Colonic mucosa (tissue), 4 donors: ENCODE results near the gene PRPF6. TPM values are rescaled to one million over a fixed set of nuclear protein-coding genes. Genes with fewer than 3 reads are reported as not detected.

Source experiments
- DNase-seq: peaks from one replicate; pipeline ENCODE4 v3.0.0-alpha.2; 2020
- H3K27ac ChIP-seq: fragments of 200-600 bp; one replicate; pipeline ENCODE4 v1.8.0; 2021
- H3K27me3 ChIP-seq: fragments of 200-600 bp; one replicate; pipeline ENCODE4 v1.8.0; 2021
- H3K36me3 ChIP-seq: fragments of 200-600 bp; one replicate; pipeline ENCODE4 v1.8.0; 2021
- H3K4me1 ChIP-seq: fragments of 200-600 bp; one replicate; pipeline ENCODE4 v1.8.0; 2021; ENCODE audit warnings: mild to moderate bottlenecking
- H3K4me3 ChIP-seq: fragments of 200-600 bp; one replicate; pipeline ENCODE4 v1.8.0; 2021
- H3K9ac ChIP-seq, 2 donors: one replicate each; pipeline ENCODE4 v1.7.0; 2013; ENCODE audit warnings: control low read depth in 2 of 2, low read depth in 2 of 2, low read length in 2 of 2
- H3K9me3 ChIP-seq: fragments of 200-600 bp; one replicate; pipeline ENCODE4 v1.8.0; 2021
- CTCF ChIP-seq: fragments of 200-600 bp; IDR thresholded peaks from one replicate; pipeline ENCODE4 v1.8.0; 2022; ENCODE audit warnings: antibody characterized with exemption, mild to moderate bottlenecking
- intact Hi-C: fragments of 100-400 bp; cut with DNase I; formaldehyde crosslinking; loops from one replicate; pipeline ENCODE4 v1.14.1; 2022
- total RNA-seq, 2 donors: library from RNA; stranded (reverse); fragmentation: NEBNext Ultra II Directional in 1 of 2; extraction: Animal tissue kit (Norgen Biotek cat#: 25700) in 1 of 2; gene quantifications; one replicate each; pipeline ENCODE4 v1.2.1, GENCODE V29; 2021
- donor health status: healthy.
- donor health status: DM: no; HTN: no; CAD: no.
- donor health status: DM: no; HTN: no; CAD: no.

Gene PRPF6
- total RNA-seq, 2 donors from 2014 or later = 53.0 to 68.6 TPM

- DNase-seq = no peak
- intact Hi-C loops = no loop called here
- Histone ChIP-seq H3K4me3 (no peak overlapping the region), H3K9ac (no peak overlapping the region), H3K27ac (no peak overlapping the region), H3K9me3 (no peaks in the 10 kb centered on the region), H3K27me3 (no peaks in the 10 kb centered on the region), H3K36me3 (no peaks in the 10 kb centered on the region), H3K4me1 (peaks cover 5% of the 10 kb centered on the region)
- no peak for TF ChIP-seq CTCF
Observed at GRCh38 chr20:64065974-64066343, 85.0 kb downstream of the PRPF6 start.

GRCh38 chr20:64067005-64067632 lies 86.2 kb downstream of the PRPF6 start:
- peaks cover 5% of the 10 kb centered on the region for H3K4me1 ChIP-seq
- H3K27ac ChIP-seq = no peak overlapping the region
- H3K9ac ChIP-seq = no peak overlapping the region
- H3K27me3 ChIP-seq = no peaks in the 10 kb centered on the region
- H3K9me3 ChIP-seq = no peaks in the 10 kb centered on the region
- TF ChIP-seq CTCF = no peak
- no peak overlapping the region for H3K4me3 ChIP-seq
- intact Hi-C loops = no loop called here
- H3K36me3 ChIP-seq = no peaks in the 10 kb centered on the region
- no peak for DNase-seq

GRCh38 chr20:64067733-64068307 lies 86.9 kb downstream of the PRPF6 start:
- H3K9me3 ChIP-seq = no peaks in the 10 kb centered on the region
- H3K4me1 ChIP-seq = no peaks in the 10 kb centered on the region
- H3K27ac ChIP-seq = no peak overlapping the region
- no peak overlapping the region for H3K9ac ChIP-seq
- H3K4me3 ChIP-seq = no peak overlapping the region
- H3K36me3 ChIP-seq = no peaks in the 10 kb centered on the region
- no peak for DNase-seq
- intact Hi-C loops = no loop called here
- H3K27me3 ChIP-seq = no peaks in the 10 kb centered on the region
- no peak for TF ChIP-seq CTCF

- Histone ChIP-seq H3K9me3 (no peaks in the 10 kb centered on the region), H3K27ac (no peak overlapping the region), H3K9ac (no peak overlapping the region), H3K27me3 (no peaks in the 10 kb centered on the region), H3K4me3 (no peak overlapping the region), H3K4me1 (no peaks in the 10 kb centered on the region), H3K36me3 (no peaks in the 10 kb centered on the region)
- DNase-seq = no peak
- intact Hi-C loops = no loop called here
- no peak for TF ChIP-seq CTCF
Observed at GRCh38 chr20:64068386-64069208, 87.7 kb downstream of the PRPF6 start.

- Histone ChIP-seq H3K9ac (no peak overlapping the region), H3K4me1 (no peaks in the 10 kb centered on the region), H3K27me3 (no peaks in the 10 kb centered on the region), H3K9me3 (no peaks in the 10 kb centered on the region), H3K4me3 (no peak overlapping the region), H3K36me3 (no peaks in the 10 kb centered on the region), H3K27ac (no peak overlapping the region)
- no peak for DNase-seq
- intact Hi-C loops = no loop called here
- TF ChIP-seq CTCF = no peak
Observed at GRCh38 chr20:64069209-64069613, 88.3 kb downstream of the PRPF6 start.
